ENCODE results near the gene MYOD1.

DNA sequence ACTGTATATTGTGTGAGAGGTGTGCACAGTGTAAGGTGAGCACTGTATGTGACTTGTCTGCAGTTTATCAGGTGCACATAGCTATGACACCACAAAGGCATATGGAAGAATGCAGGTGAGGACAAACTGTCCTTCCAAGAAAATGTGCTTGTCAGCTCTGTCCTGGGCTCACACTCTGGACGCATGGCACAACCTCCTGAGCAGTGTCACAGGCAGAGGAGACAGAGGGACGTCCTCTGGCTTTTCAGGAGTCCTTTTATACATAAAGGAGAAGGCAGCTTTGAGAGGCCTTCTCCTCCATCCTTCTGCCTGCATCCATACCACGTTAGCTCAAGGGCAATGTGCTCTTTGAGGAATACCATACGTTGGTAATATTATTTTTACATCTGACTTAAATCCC, 7.5 kb upstream of the MYOD1 start:
- TF ChIP-seq, protein P1, sequence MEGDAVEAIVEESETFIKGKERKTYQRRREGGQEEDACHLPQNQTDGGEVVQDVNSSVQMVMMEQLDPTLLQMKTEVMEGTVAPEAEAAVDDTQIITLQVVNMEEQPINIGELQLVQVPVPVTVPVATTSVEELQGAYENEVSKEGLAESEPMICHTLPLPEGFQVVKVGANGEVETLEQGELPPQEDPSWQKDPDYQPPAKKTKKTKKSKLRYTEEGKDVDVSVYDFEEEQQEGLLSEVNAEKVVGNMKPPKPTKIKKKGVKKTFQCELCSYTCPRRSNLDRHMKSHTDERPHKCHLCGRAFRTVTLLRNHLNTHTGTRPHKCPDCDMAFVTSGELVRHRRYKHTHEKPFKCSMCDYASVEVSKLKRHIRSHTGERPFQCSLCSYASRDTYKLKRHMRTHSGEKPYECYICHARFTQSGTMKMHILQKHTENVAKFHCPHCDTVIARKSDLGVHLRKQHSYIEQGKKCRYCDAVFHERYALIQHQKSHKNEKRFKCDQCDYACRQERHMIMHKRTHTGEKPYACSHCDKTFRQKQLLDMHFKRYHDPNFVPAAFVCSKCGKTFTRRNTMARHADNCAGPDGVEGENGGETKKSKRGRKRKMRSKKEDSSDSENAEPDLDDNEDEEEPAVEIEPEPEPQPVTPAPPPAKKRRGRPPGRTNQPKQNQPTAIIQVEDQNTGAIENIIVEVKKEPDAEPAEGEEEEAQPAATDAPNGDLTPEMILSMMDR (conservative IDR thresholded peaks at IDR 0.05; ENCODE audit: low read length): no peak
- TF ChIP-seq EZH2phosphoT487 (IDR thresholded peaks at IDR 0.05; ENCODE audit: borderline replicate concordance, low read depth, low read length): no peak
